Type B pancreatic cell (in vitro differentiated cells): ENCODE data around the gene OLIG2. TPM values are rescaled to one million over a fixed set of nuclear protein-coding genes. Genes with fewer than 3 reads are reported as not detected.

ENCODE experiments used
- DNase-seq: peaks from one replicate; pipeline ENCODE4 v3.0.0; 2021; ENCODE audit warnings: mixed read lengths; ENCODE audit not compliant: unreplicated experiment; ENCODE audit errors: extremely low spot score
- H3K27ac Mint-ChIP-seq: 2 replicates; pipeline ENCODE4 v1.8.0; 2021; ENCODE audit warnings: mild to moderate bottlenecking, mixed read lengths
- H3K27me3 Mint-ChIP-seq: 2 replicates; pipeline ENCODE4 v1.8.0; 2021; ENCODE audit warnings: mixed read lengths
- H3K36me3 Mint-ChIP-seq: 2 replicates; pipeline ENCODE4 v1.8.0; 2021; ENCODE audit warnings: mixed read lengths
- H3K4me1 Mint-ChIP-seq: one replicate; pipeline ENCODE4 v1.8.0; 2021; ENCODE audit warnings: mixed read lengths; ENCODE audit not compliant: unreplicated experiment
- H3K4me3 Mint-ChIP-seq: 2 replicates; pipeline ENCODE4 v1.8.0; 2021; ENCODE audit warnings: mild to moderate bottlenecking, mixed read lengths
- H3K9me3 Mint-ChIP-seq: 2 replicates; pipeline ENCODE4 v1.8.0; 2021; ENCODE audit warnings: mixed read lengths
- CTCF ChIP-seq: fragments of 200-600 bp; sonication (generic); conservative IDR thresholded peaks from 2 replicates; pipeline ENCODE4 v1.5.0; 2021; ENCODE audit warnings: antibody characterized with exemption, mild to moderate bottlenecking
- total RNA-seq: library from RNA; stranded (reverse); gene quantifications from 2 replicates; pipeline ENCODE4 v1.2.1, GENCODE V29; 2021; ENCODE audit warnings: low replicate concordance

Gene OLIG2
- total RNA-seq, 1 donor from 2014 or later = 1.4 TPM

- H3K36me3 Mint-ChIP-seq = peaks cover 4% of the 10 kb centered on the region
- no peaks in the 10 kb centered on the region for H3K9me3 Mint-ChIP-seq
- H3K4me1 Mint-ChIP-seq = peaks cover 9% of the 10 kb centered on the region
- no peak overlapping the region for H3K27ac Mint-ChIP-seq
- DNase-seq = no peak
- no peak for TF ChIP-seq CTCF
- H3K27me3 Mint-ChIP-seq = peaks cover 93% of the 10 kb centered on the region
- no peak overlapping the region for H3K4me3 Mint-ChIP-seq
Observed at GRCh38 chr21:33021150-33021549, 4.6 kb upstream of the OLIG2 start.

GRCh38 chr21:33021667-33022066 lies 4.1 kb upstream of the OLIG2 start:
- H3K27ac Mint-ChIP-seq = no peak overlapping the region
- H3K27me3 Mint-ChIP-seq = peaks cover 93% of the 10 kb centered on the region
- H3K4me1 Mint-ChIP-seq = peaks cover 11% of the 10 kb centered on the region
- no peak overlapping the region for H3K4me3 Mint-ChIP-seq
- TF ChIP-seq CTCF = no peak
- no peak for DNase-seq
- peaks cover 4% of the 10 kb centered on the region for H3K36me3 Mint-ChIP-seq
- no peaks in the 10 kb centered on the region for H3K9me3 Mint-ChIP-seq

- Mint-ChIP-seq H3K4me1 (peaks cover 11% of the 10 kb centered on the region), H3K27me3 (peaks cover 90% of the 10 kb centered on the region), H3K36me3 (peaks cover 4% of the 10 kb centered on the region), H3K27ac (no peak overlapping the region), H3K4me3 (peak overlapping the region; percentile 81), H3K9me3 (no peaks in the 10 kb centered on the region)
- no peak for TF ChIP-seq CTCF
- no peak for DNase-seq
Observed at GRCh38 chr21:33022489-33022827, 3.3 kb upstream of the OLIG2 start.

GRCh38 chr21:33022828-33023573 lies 2.7 kb upstream of the OLIG2 start:
- no peak overlapping the region for H3K27ac Mint-ChIP-seq
- no peaks in the 10 kb centered on the region for H3K9me3 Mint-ChIP-seq
- peaks cover 11% of the 10 kb centered on the region for H3K4me1 Mint-ChIP-seq

GRCh38 chr21:33023574-33024200 lies 2.0 kb upstream of the OLIG2 start:
- no peak for DNase-seq

More at GRCh38 chr21:33022828-33023573, 2.7 kb upstream of the OLIG2 start:
- TF ChIP-seq CTCF = no peak
- H3K4me3 Mint-ChIP-seq = peak overlapping the region; percentile 81
- peaks cover 87% of the 10 kb centered on the region for H3K27me3 Mint-ChIP-seq
- DNase-seq = no peak
- peaks cover 1% of the 10 kb centered on the region for H3K36me3 Mint-ChIP-seq

More at GRCh38 chr21:33023574-33024200, 2.0 kb upstream of the OLIG2 start:
- Mint-ChIP-seq H3K27ac (no peak overlapping the region), H3K4me3 (peak overlapping the region; percentile 66), H3K27me3 (peaks cover 87% of the 10 kb centered on the region), H3K9me3 (no peaks in the 10 kb centered on the region), H3K36me3 (no peaks in the 10 kb centered on the region), H3K4me1 (peaks cover 11% of the 10 kb centered on the region)
- TF ChIP-seq CTCF = no peak
